Small intestine (tissue), 4 donors: Measurements from ENCODE around the gene HERPUD2. TPM values are rescaled to one million over a fixed set of nuclear protein-coding genes. Genes with fewer than 3 reads are reported as not detected.

Experiments
- polyA plus RNA-seq, 4 donors: library from polyadenylated mRNA; stranded (reverse) in 3 of 4; unstranded in 1 of 4; fragments of 200-250 nt in 3 of 4; fragments of 120-200 nt in 1 of 4; gene quantifications; one replicate each; pipeline versions ENCODE4 v1.2.1 to v1.2.3, GENCODE V29; 2013
- donor health status: healthy with polysubstance abuse.
- donor health status: Bipolar disorder and iron deficiency.
- donor health status: healthy.

HERPUD2 gene
- polyA plus RNA-seq, 4 donors: 8.9 to 23.5 (median 10.1) TPM

Other genes with a start within 250 kb of the HERPUD2 start
- gene SEPTIN7, start 105.9 kb upstream of the HERPUD2 start, polyA plus RNA-seq: 100 to 1,000 TPM in 2 of 4 donors, 10 to 100 TPM in 2; 80.1 to 169 (median 98.0) TPM